ENCODE data around the gene KCNK17.
"Not testable (repeated sequence)": the region's sequence is repeated elsewhere in the genome, so short reads cannot be mapped to it uniquely, and the experiment has no call there.

The KCNK17 gene

GRCh38 chr6:39302011-39302410 lies 12.2 kb downstream of the KCNK17 start:
- DNase-seq (ENCODE audit: low read depth in 2 of 2): no peak

GRCh38 chr6:39301606-39302005 lies 12.6 kb downstream of the KCNK17 start:
- DNase-seq (ENCODE audit: low read depth in 2 of 2): no peak

GRCh38 chr6:39300739-39301138 lies 13.5 kb downstream of the KCNK17 start:
- no peak for DNase-seq (ENCODE audit: low read depth in 2 of 2)

- DNase-seq (ENCODE audit: low read depth in 2 of 2): no peak
Observed at GRCh38 chr6:39298061-39298460, 16.2 kb downstream of the KCNK17 start.

- DNase-seq (ENCODE audit: low read depth in 2 of 2): no peak
Observed at GRCh38 chr6:39296745-39297640, 17.2 kb downstream of the KCNK17 start.

GRCh38 chr6:39295611-39296011 lies 18.6 kb downstream of the KCNK17 start:
- no peak for DNase-seq (ENCODE audit: low read depth in 2 of 2)

- DNase-seq (ENCODE audit: low read depth in 2 of 2): no peak
Observed at GRCh38 chr6:39294899-39295298, 19.3 kb downstream of the KCNK17 start.

GRCh38 chr6:39294133-39294532 lies 20.1 kb downstream of the KCNK17 start:
- DNase-seq (ENCODE audit: low read depth in 2 of 2): no peak

GRCh38 chr6:39292637-39293036 lies 21.6 kb downstream of the KCNK17 start:
- no peak for DNase-seq (ENCODE audit: low read depth in 2 of 2)

GRCh38 chr6:39289490-39289889 lies 24.7 kb downstream of the KCNK17 start:
- DNase-seq (ENCODE audit: low read depth in 2 of 2): no peak

- DNase-seq (ENCODE audit: low read depth in 2 of 2): no peak
Observed at GRCh38 chr6:39287601-39288000, 26.6 kb downstream of the KCNK17 start.

GRCh38 chr6:39286596-39286995 lies 27.6 kb downstream of the KCNK17 start:
- not testable (repeated sequence) for DNase-seq (ENCODE audit: low read depth in 2 of 2)

- DNase-seq (ENCODE audit: low read depth in 2 of 2): no peak
Observed at GRCh38 chr6:39282774-39283173, 31.4 kb downstream of the KCNK17 start.

GRCh38 chr6:39281312-39281980 lies 32.8 kb downstream of the KCNK17 start:
- DNase-seq (ENCODE audit: low read depth in 2 of 2): no peak

- DNase-seq (ENCODE audit: low read depth in 2 of 2): no peak
Observed at GRCh38 chr6:39280247-39280731, 33.9 kb downstream of the KCNK17 start.

GRCh38 chr6:39279539-39279938 lies 34.7 kb downstream of the KCNK17 start:
- no peak for DNase-seq (ENCODE audit: low read depth in 2 of 2)

GRCh38 chr6:39276379-39276995 lies 37.7 kb downstream of the KCNK17 start:
- no peak for DNase-seq (ENCODE audit: low read depth in 2 of 2)

GRCh38 chr6:39274903-39275302 lies 39.3 kb downstream of the KCNK17 start:
- DNase-seq (ENCODE audit: low read depth in 2 of 2): no peak

GRCh38 chr6:39274471-39274870 lies 39.7 kb downstream of the KCNK17 start:
- DNase-seq (ENCODE audit: low read depth in 2 of 2): no peak

GRCh38 chr6:39273406-39273821 lies 40.8 kb downstream of the KCNK17 start:
- no peak for DNase-seq (ENCODE audit: low read depth in 2 of 2)

- DNase-seq (ENCODE audit: low read depth in 2 of 2): no peak
Observed at GRCh38 chr6:39269961-39270360, 44.3 kb downstream of the KCNK17 start.

GRCh38 chr6:39268721-39269120 lies 45.5 kb downstream of the KCNK17 start:
- no peak for DNase-seq (ENCODE audit: low read depth in 2 of 2)
